Stimulated activated naive B cell treated with anti-CD40 and anti-IgM and Interleukin-4, amounts not matched to agents 10 μg/mL and 1 μg/mL and 100 μg/mL, for 72 hours (primary cell): Measurements from ENCODE around the gene FBXO41.

Source experiments
- ATAC-seq, 2 donors: fragments of 150-1000 bp; cut with Tn5 transposase; replicated peaks; 2 replicates each; pipeline ENCODE4 v1.10.0; 2021; ENCODE audit warnings: moderate library complexity in 1 of 2
- DNase-seq: peaks from one replicate; pipeline ENCODE4 v3.0.0; 2021
- H3K27ac Mint-ChIP-seq: one replicate; pipeline ENCODE4 v1.8.0; 2022; ENCODE audit warnings: mild to moderate bottlenecking, mixed read lengths
- H3K27me3 Mint-ChIP-seq, 2 donors: one replicate each; pipeline ENCODE4 v1.8.0; 2022; ENCODE audit warnings: mixed read lengths in 2 of 2
- H3K36me3 Mint-ChIP-seq, 2 donors: one replicate each; pipeline ENCODE4 v1.8.0; 2022; ENCODE audit warnings: mixed read lengths in 2 of 2, mild to moderate bottlenecking in 1 of 2
- H3K4me1 Mint-ChIP-seq, 2 donors: one replicate each; pipeline ENCODE4 v1.8.0; 2022; ENCODE audit warnings: mixed read lengths in 2 of 2, mild to moderate bottlenecking in 1 of 2
- H3K4me3 Mint-ChIP-seq, 2 donors: one replicate each; pipeline ENCODE4 v1.8.0; 2022; ENCODE audit warnings: mild to moderate bottlenecking in 2 of 2, mixed read lengths in 2 of 2, moderate library complexity in 1 of 2
- H3K9me3 Mint-ChIP-seq, 2 donors: one replicate each; pipeline ENCODE4 v1.8.0; 2022; ENCODE audit warnings: mixed read lengths in 2 of 2, mild to moderate bottlenecking in 1 of 2

The FBXO41 gene

DNA sequence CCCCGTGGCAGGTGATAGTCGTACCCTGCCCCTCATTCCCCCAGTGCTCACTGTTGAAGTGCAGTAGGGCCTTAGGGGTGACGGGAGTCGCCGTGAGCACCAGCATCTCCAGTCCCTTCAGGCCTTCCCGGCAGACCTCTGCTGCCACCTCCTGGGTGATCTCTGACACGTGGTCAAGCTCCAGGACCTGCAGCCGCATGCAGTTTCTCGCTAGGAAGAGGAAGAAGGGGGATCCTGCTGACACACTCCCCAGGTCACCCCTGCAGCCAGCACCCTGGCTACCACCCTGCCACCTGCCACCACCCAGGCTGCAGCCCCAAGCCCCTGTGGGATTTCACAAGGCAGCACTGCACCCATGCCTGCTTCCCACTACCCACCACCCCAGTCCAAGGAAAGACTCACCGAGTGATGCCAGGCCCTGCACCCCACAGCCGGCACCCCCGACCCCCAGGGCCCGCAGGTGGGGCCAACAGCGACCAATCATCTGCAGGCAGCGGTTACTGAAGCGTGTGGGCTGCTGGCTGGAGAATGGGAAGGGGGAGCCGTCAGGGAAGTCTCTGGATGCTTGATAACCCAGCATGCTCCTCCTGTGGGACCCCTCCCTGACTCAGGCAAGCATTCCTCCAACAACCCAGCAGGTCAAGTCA lies 23.8 kb downstream of the FBXO41 start:
- H3K36me3 Mint-ChIP-seq, result peaks cover 28 to 41% of the 10 kb centered on the region in 2 donors
- no peak overlapping the region for H3K27ac Mint-ChIP-seq
- H3K4me1 Mint-ChIP-seq, result peaks cover 0 to 4% of the 10 kb centered on the region in 2 donors
- H3K4me3 Mint-ChIP-seq, result no peak overlapping the region
- H3K27me3 Mint-ChIP-seq, result no peaks in the 10 kb centered on the region
- H3K9me3 Mint-ChIP-seq, result no peaks in the 10 kb centered on the region
- DNase-seq (no peak), ATAC-seq (peak in 1 of 2 donors; percentile 27)

DNA sequence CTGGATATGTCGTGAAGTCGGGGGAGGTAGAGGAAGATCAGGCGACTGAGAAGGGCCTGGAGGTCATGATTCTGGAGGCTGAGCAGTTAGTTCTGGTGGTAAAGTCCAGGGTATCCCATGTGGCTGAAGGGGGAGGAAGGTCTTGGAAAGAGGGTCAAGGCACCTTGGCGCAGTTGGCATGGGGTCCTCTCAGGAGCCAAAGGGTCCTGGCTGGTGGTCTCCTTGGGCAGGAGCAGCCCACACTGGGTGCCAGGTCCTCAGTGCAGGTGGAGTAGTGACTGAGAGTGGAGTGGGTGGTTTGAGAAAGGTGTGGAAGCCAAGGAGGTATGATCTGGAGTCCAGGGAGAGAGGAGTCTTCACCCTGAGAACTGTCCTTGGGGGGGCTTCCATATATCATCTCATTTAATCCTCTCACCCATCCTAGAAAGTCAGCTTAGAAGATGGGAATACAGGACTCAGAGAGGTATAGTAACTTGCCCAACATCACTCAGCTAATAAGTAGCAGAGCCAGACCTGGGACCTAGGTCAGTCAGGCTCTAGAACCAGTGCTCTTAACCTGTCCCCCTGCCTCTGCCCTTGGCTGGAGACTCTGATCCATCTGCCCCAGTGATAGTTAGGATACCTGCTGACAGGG lies 24.5 kb downstream of the FBXO41 start:
- peaks cover 4 to 5% of the 10 kb centered on the region in 2 donors for H3K4me1 Mint-ChIP-seq
- H3K4me3 Mint-ChIP-seq, result no peak overlapping the region
- H3K9me3 Mint-ChIP-seq, result no peaks in the 10 kb centered on the region
- peaks cover 27 to 47% of the 10 kb centered on the region in 2 donors for H3K36me3 Mint-ChIP-seq
- H3K27ac Mint-ChIP-seq, result peak overlapping the region; percentile 38
- no peak for ATAC-seq
- H3K27me3 Mint-ChIP-seq, result no peaks in the 10 kb centered on the region
- DNase-seq, result no peak

DNA sequence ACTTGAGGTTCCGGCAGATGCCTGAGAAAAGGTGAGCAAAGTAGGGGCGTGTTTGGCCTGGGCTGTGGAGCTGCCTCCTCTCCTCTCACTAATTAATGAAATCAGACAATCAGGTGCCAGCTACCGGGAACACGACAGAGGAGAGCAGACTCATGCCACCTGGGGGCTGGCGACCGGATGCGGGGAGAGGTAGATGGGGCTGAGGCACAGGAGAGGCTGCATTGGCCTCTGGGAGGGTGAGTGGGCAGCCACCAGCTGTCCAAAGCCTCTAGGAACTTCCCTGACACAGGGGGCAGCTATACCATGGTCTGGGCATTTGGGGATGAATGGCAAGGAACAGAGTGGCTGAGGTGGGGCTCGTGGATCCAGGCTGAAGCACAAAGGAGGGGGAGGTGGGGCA lies 25.0 kb downstream of the FBXO41 start:
- no peak for DNase-seq
- Mint-ChIP-seq H3K27me3 (no peaks in the 10 kb centered on the region), H3K27ac (peak overlapping the region; percentile 65), H3K36me3 (peaks cover 31 to 47% of the 10 kb centered on the region in 2 donors), H3K4me3 (no peak overlapping the region), H3K4me1 (peaks cover 4 to 6% of the 10 kb centered on the region in 2 donors), H3K9me3 (no peaks in the 10 kb centered on the region)
- no peak for ATAC-seq

DNA sequence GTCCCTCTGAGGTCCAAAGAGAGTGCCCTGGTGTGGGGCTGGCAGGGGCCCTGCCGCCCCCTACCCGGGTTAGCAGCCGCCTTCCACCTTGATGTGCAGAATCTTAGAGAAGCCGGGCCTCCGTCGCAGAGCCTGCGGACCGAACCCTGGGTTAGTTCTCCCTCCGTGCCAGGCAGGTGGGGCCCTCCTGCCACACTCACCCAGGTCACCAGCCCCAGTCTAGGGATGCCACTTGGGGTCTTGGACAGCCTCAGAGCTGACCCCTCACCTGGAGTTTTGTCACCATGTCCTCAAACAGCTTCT lies 25.4 kb downstream of the FBXO41 start:
- no peak overlapping the region for H3K4me3 Mint-ChIP-seq

DNA sequence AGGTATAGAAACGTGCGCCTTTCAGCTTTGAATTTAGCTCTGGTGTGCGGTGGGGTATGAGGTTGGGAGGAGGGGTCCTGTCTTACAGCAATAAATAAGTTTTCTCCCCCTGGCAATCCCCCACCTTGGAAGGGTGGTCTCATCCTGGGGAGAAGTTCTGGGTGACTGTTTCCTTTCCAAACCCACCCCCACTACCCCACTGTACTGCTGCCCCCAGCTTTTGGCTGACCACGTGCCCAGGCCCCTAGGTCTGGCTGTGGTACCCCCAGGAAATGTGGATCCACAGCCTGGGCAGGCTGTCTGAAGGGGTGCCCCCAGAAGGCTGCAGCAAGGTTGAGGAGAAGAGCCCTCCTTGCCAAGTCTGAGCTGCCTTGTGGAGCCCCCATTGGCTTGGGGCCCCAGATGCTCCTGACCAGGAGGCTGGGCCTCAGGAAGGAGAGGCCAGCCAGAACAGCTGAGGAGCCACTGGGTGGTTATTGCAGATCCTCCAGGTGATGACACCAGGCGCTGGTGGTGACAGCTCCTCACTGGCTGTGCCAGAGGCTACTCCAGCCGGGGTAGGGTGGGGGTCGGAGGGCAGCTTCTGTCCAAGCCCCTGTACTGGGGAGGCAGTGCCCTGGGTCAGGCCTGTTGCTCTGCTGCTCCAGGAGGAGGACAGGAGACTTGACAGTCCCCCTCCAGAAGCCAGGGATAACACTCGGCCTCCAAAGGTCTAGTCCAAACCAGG lies 25.9 kb downstream of the FBXO41 start:
- Mint-ChIP-seq H3K9me3 (no peaks in the 10 kb centered on the region), H3K4me3 (no peak overlapping the region), H3K27me3 (no peaks in the 10 kb centered on the region), H3K27ac (no peak overlapping the region), H3K4me1 (peaks cover 4 to 6% of the 10 kb centered on the region in 2 donors), H3K36me3 (peaks cover 23 to 44% of the 10 kb centered on the region in 2 donors)
- DNase-seq (no peak), ATAC-seq (no peak)

More for the DNA sequence above, 25.4 kb downstream of the FBXO41 start:
- DNase-seq (no peak), ATAC-seq (no peak)
- peaks cover 28 to 46% of the 10 kb centered on the region in 2 donors for H3K36me3 Mint-ChIP-seq
- H3K4me1 Mint-ChIP-seq, result peaks cover 4 to 6% of the 10 kb centered on the region in 2 donors
- peak overlapping the region; percentile 65 for H3K27ac Mint-ChIP-seq
- no peaks in the 10 kb centered on the region for H3K27me3 Mint-ChIP-seq
- no peaks in the 10 kb centered on the region for H3K9me3 Mint-ChIP-seq

DNA sequence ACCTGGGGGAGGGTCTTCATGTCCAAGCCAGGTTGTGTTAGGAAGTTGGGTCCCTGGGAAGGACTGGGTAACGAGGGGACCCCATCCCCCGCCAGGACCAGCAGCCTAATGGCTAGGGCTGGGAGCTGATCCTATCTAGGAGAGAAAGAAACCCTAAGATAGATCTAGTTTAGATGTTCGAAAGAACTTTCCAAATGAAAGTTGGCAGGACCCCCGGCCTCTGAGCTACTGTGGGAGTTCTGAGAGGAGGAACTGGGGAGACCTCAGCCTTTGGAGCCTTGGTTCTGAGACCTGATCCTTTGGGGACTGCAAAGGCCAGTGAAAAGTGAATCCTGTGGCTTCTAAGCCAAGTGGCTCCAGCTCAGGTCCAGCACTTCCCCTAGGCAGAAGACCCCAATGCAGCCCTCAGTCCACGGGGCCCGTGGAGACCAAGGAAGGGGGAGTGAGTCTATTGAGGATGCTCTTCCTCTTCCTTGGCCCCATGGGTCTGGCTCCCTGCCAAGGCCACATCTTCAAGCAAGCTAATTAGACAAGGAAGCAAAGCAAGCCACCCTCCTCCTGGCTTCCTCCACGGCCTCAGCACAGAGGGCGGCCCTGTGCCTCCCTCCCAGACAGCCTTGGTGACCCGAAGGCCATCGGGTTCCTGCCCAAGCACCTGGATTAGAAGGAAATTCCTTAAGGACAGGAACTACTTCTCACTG lies 26.7 kb downstream of the FBXO41 start:
- DNase-seq (no peak), ATAC-seq (no peak)
- H3K4me1 Mint-ChIP-seq, result peaks cover 4 to 6% of the 10 kb centered on the region in 2 donors
- H3K27me3 Mint-ChIP-seq, result no peaks in the 10 kb centered on the region
- no peaks in the 10 kb centered on the region for H3K9me3 Mint-ChIP-seq
- H3K4me3 Mint-ChIP-seq, result no peak overlapping the region
- H3K36me3 Mint-ChIP-seq, result peaks cover 19 to 46% of the 10 kb centered on the region in 2 donors
- peak overlapping the region; percentile 70 for H3K27ac Mint-ChIP-seq

DNA sequence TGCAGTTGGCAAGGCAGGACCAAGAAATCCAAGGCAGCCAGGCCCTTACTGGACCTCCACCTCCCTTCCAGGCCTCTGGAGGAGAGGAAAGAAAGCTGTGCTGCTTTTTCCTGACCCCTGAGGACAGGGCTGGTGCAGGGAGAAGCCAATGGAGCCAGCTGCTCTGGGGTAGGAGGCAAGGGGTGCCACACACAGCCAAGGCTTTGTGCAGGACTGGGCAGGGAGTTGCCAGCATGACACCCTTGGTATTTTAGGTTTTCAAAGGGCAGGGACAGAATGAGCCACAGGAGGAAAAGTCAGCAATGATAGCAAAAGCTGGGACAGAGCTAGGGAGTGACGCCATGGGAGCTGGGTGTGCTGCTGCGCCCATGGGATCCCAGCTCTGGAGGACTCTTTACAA lies 27.3 kb downstream of the FBXO41 start:
- peaks cover 4 to 6% of the 10 kb centered on the region in 2 donors for H3K4me1 Mint-ChIP-seq
- H3K4me3 Mint-ChIP-seq, result no peak overlapping the region
- H3K27ac Mint-ChIP-seq, result peak overlapping the region; percentile 70
- H3K27me3 Mint-ChIP-seq, result no peaks in the 10 kb centered on the region
- ATAC-seq (no peak), DNase-seq (no peak)
- no peaks in the 10 kb centered on the region for H3K9me3 Mint-ChIP-seq
- peaks cover 19 to 50% of the 10 kb centered on the region in 2 donors for H3K36me3 Mint-ChIP-seq

DNA sequence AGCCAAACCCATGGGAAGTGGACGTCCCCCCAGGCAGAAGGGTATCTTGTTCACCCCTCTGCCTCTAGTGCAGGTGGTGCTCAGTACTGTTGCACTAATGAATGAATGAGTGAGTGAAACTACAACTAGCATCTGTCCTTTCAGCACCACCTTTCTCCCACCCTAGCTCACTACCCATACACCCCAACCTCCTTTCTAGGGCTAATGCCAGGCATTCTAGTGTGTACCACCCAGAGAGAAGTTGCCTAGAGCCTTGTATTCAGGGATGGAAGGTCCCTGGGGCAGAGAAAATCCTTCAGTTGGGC lies 27.7 kb downstream of the FBXO41 start:
- DNase-seq (no peak), ATAC-seq (peak in 1 of 2 donors; percentile 6)
- Mint-ChIP-seq H3K4me3 (no peak overlapping the region), H3K27me3 (no peaks in the 10 kb centered on the region), H3K9me3 (no peaks in the 10 kb centered on the region), H3K4me1 (peaks cover 4 to 6% of the 10 kb centered on the region in 2 donors), H3K36me3 (peaks cover 19 to 50% of the 10 kb centered on the region in 2 donors), H3K27ac (peak overlapping the region; percentile 70)

DNA sequence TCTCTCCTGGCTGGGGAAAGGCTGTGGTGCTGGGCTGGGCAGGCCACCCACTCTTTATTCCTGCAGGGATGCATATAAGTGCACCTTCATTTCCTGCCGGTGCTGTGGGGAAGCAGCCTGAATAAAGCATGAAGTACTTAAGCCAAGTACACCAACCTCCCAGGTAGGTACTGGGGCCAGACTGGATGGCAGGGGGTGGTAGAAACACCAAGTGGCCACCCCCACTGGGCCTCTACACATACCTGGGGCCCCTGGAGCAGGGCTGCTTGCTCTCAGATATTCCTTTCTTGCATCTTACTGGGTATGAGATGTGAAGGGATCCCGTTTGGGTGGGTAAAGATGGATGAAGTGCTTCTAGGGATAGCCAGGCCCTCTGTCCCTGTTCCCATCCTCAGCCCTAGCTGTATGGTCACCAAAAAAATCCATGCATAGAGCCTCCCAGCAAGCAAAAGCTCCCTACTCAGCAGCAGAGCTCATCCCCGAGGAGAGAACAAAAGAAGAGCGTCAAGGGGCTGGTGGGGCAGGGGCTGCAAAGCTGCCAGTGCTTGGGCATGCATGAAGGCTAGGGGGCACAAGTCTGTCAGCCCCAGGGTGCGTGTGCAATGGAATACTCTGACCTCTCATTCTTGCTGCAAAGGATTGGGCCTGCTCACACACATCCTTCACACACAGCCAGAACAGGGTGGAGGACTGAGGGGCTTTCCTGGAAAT lies 28.2 kb downstream of the FBXO41 start:
- Mint-ChIP-seq H3K4me3 (no peak overlapping the region), H3K27me3 (no peaks in the 10 kb centered on the region), H3K4me1 (peaks cover 4 to 6% of the 10 kb centered on the region in 2 donors), H3K36me3 (peaks cover 19 to 51% of the 10 kb centered on the region in 2 donors), H3K9me3 (no peaks in the 10 kb centered on the region), H3K27ac (peak overlapping the region; percentile 70)
- peak in 1 of 2 donors; percentile 15 for ATAC-seq
- no peak for DNase-seq

DNA sequence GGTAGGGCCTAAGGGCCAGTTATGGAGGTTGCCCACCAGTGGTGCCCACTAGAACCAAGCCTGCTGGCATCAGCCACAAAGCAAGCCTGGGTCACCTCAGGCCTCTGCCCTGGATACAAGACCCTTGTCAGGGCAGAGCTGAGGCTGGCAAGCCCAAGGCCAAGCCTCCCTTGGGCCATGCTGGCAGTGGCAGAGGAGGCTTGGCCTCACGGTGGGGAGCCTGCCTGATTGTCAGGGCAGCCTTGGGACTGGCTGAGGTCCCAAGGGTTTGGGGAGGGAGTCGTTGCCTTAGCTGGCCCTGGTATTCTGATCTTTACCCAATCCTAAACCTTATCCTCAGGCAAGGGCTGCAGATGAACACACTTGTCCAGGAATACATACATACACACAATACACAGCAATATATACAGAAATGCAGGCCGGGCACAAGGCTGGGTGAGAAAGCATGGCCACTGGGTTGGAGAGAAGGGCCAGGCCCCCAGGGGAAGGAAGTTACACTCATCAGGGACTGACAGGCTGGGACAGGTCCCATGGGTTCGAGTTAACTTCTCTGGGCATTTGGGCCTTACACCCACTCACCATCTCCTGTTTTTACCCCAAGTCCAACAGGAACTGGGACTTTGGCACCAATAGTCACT lies 29.2 kb downstream of the FBXO41 start:
- no peak for ATAC-seq

DNA sequence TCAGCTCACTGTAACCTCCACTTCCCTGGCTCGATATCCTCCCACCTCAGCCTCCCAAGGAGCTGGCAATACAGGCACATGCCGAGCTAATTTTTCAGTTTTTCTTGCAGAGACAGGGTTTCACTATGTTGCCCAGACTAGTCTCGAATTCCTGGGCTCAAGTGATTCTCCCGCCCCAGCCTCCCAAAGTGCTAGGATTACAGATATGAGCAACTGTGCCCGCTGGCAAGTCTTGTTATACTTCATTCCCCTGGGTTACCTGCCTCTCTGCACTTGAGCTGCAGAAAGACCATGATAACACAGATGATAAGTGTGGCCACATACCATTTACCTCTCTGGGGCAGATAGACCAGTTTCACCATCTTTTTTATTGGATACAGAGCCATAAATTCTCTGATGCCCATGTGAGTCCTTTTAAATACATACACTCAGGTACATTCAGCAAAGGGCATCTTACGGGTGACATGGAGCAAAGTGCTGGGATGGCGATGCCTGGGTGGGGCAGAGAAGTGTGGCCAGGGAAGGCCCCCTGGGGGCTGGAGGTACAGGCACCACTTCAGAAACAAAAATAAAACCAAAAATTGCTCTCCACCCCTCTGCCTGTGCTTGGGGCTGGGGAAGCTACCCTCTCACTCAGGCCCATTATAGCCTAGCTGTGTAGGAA lies 29.8 kb downstream of the FBXO41 start:
- H3K9me3 Mint-ChIP-seq, result no peaks in the 10 kb centered on the region
- H3K4me1 Mint-ChIP-seq, result peaks cover 4 to 9% of the 10 kb centered on the region in 2 donors
- DNase-seq (no peak), ATAC-seq (no peak)
- no peak overlapping the region for H3K4me3 Mint-ChIP-seq
- peaks cover 18 to 58% of the 10 kb centered on the region in 2 donors for H3K36me3 Mint-ChIP-seq
- H3K27ac Mint-ChIP-seq, result peak overlapping the region; percentile 81
- H3K27me3 Mint-ChIP-seq, result no peaks in the 10 kb centered on the region

More for the DNA sequence above, 29.2 kb downstream of the FBXO41 start:
- peaks cover 17 to 56% of the 10 kb centered on the region in 2 donors for H3K36me3 Mint-ChIP-seq
- no peak for DNase-seq
- H3K27ac Mint-ChIP-seq, result peak overlapping the region; percentile 81
- H3K27me3 Mint-ChIP-seq, result no peaks in the 10 kb centered on the region
- no peak overlapping the region for H3K4me3 Mint-ChIP-seq
- no peaks in the 10 kb centered on the region for H3K9me3 Mint-ChIP-seq
- H3K4me1 Mint-ChIP-seq, result peaks cover 4 to 6% of the 10 kb centered on the region in 2 donors

DNA sequence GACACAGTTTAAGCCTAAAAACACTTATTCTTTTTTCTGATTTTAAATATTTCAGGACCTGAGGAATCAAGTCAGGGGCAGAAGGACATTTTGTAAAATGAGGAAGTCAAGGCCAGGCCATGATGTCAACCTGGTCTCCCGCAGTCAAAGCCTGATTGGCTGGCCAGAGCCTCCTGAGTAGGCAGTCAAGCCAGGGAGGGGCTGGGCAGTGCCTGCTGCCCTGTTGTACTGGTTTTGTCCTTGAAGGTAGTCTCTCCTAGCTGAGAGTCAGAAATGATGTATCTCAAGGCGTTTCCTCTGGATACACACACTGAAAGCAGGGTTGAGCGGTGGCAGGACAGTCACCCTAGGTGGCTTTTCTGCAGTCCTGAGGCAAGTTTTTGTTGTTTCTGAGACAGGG lies 30.4 kb downstream of the FBXO41 start:
- ATAC-seq (peak; percentile 33 to 48), DNase-seq (no peak)
- peaks cover 4 to 12% of the 10 kb centered on the region in 2 donors for H3K4me1 Mint-ChIP-seq
- peaks cover 21 to 56% of the 10 kb centered on the region in 2 donors for H3K36me3 Mint-ChIP-seq
- peak overlapping the region; percentile 37 for H3K27ac Mint-ChIP-seq
- no peak overlapping the region for H3K4me3 Mint-ChIP-seq
- no peaks in the 10 kb centered on the region for H3K9me3 Mint-ChIP-seq
- H3K27me3 Mint-ChIP-seq, result no peaks in the 10 kb centered on the region

DNA sequence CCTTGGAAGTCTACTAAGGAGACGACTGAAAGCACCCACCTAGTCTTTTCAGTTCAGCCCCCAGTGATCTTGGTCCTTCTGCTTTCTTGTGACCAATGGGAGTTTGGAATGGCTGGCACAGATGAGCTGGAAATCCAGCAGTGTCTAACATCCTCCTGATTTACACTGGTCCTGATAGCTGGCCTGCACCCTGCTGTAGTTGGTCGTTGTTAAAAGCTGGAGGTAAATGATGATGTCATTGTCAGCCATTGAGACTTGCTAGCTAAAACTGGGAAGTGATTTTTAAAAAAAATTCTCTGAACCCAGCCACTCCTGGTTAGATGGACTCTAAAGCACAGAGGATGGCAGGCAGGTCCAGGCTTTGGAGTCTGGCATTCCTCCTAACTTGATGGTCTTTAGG lies 30.9 kb downstream of the FBXO41 start:
- H3K4me1 Mint-ChIP-seq, result peaks cover 4 to 12% of the 10 kb centered on the region in 2 donors
- ATAC-seq, result no peak
- no peaks in the 10 kb centered on the region for H3K27me3 Mint-ChIP-seq
- peaks cover 21 to 58% of the 10 kb centered on the region in 2 donors for H3K36me3 Mint-ChIP-seq
- no peaks in the 10 kb centered on the region for H3K9me3 Mint-ChIP-seq
- DNase-seq, result no peak
- no peak overlapping the region for H3K4me3 Mint-ChIP-seq
- H3K27ac Mint-ChIP-seq, result peak overlapping the region; percentile 72
